Kidney tubule cell (primary cell): ENCODE data around the gene BTN3A1.
"Not testable (repeated sequence)": the region's sequence is repeated elsewhere in the genome, so short reads cannot be mapped to it uniquely, and the experiment has no call there.

ENCODE experiments used
- DNase-seq: peaks from one replicate; pipeline ENCODE4 v3.0.0-alpha.2; 2018; ENCODE audit warnings: low spot score

BTN3A1 gene

DNA sequence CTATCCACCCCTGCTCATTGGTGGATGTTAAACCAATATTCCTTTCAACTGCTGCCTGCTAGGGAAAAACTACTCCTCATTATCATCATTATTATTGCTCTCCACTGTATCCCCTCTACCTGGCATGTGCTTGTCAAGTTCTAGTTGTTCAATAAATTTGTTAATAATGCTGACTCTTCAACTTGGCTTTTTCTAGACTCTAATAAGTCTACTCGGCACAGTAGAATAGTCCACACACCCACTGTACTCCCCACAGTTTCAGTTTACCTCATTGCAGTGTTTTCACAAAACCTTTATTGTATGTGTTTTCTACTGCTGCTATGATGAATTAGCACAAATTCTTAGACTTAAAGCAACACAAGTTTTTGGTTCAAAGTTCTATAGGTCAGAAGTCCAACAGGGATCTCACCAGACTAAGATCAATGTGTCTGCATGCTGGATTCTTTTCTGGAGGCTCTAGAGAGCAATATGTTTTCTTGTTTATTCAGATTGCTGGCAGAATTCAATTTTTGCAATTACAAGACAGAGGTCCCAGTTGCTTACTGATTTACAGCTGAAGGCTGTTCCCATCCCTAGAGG lies 13.1 kb downstream of the BTN3A1 start:
- DNase-seq, result no peak

DNA sequence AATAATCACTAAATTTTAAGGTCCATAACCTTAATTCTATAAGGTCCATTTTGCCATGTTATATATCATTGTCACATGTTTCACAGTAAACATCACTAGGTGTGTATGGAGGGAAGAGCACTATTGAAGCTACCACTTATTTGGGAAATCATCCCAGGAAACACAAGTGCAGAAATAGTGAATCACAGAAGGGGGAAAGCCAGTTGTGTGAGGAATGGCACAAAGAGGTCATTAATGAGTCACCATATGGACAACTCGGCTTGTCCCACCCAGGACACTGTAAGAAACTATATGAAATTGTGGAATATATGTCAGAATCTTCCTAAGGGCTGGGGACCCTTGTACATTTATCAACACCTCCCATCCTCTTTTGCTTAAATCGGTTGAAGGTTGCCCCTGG lies 13.7 kb downstream of the BTN3A1 start:
- peak; percentile 26 for DNase-seq

DNA sequence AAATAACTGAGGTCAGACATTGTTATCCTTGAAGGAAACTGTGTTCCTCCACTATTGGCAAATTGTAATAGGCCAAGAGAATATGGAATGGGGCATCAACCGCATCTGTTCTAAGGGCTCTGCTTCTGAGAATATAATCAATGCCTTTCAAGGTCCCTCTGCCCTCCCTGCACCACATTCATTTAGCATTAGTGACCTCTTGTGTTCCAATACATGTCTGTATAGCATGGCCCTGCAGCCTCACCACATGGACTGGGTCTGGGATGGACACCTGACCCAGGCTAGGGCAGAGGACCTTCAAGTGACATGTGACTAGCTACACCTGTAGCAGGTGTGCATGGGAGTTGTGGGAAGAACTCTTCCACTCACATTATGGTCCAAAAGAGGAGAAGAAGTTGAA lies 14.2 kb downstream of the BTN3A1 start:
- DNase-seq, result no peak

DNA sequence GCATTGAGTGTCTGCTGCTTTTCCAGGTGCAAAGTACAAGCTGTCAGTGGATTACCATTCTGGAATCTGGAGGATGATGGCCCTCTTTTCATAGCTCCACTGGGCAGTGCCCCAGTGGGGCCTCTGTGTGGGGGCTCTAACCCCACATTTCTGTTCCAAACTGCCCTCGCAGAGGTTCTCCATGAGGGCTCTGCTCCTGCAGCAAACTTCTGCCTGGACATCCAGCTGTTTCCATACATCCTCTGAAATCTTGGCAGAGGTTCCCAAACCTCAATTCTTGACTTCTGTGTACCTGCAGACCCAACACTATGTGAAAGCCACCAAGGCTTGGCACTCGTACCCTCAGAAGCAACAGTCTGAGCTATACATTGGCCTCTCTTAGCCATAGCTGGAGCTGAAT lies 16.0 kb downstream of the BTN3A1 start:
- not testable (repeated sequence) for DNase-seq

DNA sequence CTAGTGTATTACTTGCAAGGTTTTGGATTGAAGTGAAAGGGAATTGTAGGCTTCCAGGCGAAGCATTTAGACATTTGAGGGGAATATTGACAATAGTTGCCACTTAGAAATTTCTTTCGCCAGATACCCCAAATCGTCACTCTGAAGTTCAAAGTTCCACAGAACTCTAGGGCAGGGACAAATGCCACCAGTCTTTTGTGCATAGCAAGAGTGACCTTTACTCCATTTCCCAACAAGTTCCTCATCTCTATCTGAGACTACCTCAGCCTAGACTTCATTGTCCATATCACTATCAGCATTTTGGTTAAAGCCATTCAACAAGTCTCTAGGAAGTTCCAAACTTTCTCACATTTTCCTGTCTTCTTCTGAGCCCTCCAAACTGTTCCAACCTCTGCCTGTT lies 16.7 kb downstream of the BTN3A1 start:
- not testable (repeated sequence) for DNase-seq

DNA sequence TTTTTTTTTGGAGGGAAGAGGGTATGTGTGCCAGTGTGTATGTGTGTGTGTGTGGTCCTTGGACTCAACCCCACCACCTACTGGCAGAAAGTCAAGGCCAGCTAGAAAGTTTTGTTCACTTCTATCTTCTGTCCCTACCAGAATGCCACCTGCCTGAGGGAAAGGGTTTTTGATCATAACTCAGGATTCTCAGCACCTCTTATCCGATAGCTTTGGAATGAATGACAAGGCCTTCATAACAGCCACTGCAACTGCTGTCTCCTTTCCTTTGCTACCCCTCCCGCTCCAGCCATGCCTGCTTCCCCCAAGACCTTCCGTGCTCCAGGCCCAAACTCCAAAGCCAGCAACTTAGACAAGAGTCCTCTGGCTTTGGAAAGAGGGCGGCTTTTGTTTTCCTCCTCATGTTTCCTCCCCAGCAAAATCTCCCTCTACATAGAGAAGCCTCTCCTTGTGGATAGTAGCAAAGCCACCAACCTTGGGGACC lies 18.7 kb downstream of the BTN3A1 start:
- peak; percentile 52 for DNase-seq

DNA sequence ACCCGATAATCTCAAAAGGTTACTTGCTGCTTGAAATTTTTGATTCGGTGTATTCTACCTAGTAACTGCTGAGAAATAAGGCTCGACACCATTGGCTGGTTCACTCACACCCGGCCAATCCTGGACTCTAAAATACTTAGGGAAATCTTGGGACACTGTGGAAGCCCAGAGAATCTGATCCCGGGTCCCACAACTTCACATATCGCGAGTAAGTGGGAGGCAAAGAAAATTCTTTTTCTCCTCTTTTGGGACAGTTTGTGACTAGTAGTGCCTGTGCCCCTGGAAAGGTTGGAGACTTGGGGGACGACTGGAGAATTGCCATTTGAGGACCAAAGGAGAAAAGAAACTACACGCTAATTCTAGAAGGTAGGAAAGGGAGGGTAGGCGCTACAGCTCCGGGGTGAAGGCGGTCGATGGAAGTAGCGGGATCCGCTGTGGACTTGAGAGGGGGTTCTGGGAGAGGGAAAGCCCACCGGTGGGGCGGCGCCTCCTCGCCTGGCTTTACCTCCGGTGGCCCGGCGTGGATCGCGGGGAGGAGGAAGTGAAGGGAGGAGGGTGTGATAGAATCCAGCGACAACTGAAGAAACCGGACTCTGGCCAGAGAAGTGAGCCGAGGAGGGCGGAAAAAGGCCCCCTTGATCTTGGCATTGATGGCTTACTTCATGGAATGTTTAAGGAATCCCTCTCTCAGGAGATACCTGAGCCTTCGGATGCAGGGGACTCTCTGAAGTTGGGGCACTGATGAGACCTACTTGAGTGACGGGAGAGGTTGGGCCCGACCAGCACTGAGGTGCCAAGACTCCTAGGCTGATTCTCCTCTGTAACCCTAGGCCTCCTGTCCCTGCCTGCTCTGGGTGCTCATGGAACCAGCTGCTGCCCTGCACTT lies 19.4 kb downstream of the BTN3A1 start:
- peak; percentile 91 for DNase-seq

DNA sequence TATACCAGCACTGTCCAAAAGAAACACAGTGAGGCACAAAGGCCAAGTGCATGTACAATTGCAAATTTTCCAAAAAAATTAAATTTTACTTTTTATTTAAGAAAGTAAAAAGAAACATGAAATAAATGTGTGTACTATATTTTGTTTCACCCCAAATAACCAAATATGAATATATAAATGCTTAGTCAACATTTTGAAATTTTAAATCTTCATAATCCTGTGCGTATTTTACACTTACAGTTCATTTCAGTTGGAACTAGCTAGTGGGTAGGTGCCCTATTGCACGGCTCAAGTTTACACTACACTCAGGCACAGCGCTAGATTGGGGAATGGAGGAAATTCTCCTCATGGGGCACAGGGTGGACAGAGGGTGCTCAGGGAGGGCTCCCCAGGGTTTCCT lies 20.3 kb downstream of the BTN3A1 start:
- DNase-seq, result no peak

DNA sequence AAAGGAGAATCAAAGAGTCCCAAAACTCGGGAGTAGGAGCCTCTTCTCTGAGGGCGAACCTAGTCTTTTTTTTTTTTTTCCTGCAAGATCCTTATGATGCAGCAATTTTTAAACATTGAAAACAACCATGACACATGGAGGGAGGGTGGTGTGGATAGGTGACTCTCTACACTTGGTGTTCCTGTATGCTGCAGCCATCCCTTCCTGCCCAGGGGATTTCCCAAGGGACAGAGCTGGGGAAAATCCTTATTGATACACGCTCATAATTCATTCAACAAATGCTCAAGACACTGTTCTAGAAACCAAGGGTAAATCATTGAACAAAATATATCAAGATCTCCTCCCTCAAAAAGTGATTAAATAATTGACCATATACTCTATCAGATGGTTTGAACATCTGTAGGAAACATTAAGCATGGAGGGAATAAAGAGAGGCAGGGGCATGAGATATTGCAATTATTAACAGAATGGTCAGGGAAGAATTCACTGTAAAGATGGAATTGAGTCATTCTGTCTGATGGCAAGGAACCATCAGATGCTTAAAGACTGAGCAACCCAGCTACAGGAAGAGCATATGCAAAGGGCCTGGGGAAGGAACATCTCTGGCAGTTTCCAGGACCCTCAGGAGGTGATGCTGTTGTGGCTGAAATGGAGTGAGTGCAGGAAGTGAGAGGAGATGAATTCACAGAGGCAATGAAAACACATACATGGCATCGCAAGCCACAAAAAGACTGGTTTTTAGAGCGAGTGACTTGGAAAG lies 24.8 kb downstream of the BTN3A1 start:
- DNase-seq, result peak; percentile 86

DNA sequence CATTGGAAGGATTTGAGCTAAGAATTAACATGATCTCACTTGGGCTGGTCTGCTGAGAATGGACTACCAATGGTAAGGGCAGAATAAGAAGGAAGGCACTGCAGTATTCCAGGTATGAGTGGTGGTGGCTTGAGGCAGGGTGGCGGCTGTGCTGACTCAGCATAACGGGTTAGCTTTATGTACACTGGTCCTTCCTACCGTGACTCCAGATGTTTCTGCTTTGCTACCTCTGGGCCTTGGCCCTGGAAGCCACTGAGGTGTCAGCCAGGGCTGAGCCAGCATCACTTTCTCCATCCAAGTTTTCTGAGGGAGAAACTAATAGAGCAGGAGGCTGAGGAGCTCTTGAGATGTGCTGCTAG lies 25.4 kb downstream of the BTN3A1 start:
- DNase-seq, result no peak

DNA sequence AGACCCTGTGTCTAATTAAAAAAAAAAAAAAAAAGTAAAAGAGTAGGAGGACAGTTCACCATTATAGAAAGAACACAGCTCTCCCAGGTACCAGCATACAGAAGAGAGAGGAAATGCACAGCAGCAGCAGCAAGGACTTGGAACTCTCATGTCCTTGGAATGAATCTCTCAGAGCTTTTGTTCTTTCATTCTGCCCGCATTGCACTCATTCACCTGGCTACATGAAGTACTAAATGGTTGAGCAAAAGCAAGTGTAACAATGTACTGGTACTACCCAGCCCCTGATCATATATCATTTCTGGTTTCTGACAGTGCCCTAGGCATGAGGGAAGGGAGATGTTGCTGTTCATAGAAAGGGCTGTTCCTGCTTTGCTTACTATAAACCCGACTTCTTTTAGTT lies 26.1 kb downstream of the BTN3A1 start:
- no peak for DNase-seq

DNA sequence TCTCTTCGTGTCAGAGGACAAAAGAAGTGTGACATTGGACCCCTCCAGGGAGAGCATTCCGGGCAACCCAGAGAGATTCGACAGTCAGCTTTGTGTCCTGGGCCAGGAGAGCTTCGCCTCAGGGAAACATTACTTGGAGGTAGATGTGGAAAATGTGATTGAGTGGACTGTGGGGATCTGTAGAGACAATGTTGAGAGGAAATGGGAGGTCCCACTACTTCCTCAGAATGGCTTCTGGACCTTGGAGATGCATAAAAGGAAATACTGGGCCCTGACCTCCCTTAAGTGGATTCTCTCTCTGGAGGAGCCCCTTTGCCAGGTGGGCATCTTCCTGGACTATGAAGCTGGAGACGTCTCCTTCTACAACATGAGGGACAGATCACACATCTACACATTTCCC lies 28.7 kb downstream of the BTN3A1 start:
- no peak for DNase-seq

DNA sequence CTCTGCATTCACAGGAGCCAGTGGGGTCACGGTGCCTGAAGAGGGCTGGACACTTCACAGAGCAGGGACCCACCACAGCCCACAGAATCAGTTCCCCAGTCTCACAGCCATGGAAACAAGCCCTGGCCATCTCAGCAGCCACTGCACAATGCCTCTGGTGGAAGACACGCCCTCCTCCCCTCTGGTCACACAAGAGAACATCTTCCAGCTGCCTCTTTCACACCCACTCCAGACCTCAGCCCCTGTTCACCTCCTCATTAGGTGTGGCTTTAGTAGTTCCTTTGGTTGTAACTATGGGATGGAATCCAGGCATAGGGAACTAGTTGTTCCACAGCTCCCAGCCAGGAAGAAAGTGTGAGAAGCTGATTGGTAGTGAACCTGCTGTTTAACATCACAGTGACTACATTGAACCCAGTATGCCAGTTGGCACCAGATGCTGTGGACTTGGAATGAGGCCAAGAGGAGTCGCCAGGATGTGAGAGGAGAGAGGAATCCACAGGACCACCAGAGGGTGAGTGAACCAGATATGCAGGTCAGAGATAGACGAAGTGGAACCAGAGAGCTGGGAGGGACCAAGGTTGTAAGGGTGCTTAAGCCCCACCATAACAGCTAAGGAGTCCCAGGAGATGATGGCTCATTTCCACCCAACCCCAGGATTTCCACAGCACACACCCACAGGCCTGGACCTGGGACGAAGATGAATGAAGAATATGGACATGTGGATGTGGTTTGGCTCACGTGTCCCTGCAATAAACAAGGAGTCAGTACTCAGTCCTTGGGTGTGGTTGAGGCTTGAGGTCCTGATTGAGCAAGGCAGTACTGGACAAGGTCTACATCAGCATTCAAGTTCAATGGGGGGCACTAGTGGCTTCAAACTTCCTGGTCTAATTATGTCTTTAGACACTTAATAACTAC lies 29.4 kb downstream of the BTN3A1 start:
- DNase-seq, result no peak

DNA sequence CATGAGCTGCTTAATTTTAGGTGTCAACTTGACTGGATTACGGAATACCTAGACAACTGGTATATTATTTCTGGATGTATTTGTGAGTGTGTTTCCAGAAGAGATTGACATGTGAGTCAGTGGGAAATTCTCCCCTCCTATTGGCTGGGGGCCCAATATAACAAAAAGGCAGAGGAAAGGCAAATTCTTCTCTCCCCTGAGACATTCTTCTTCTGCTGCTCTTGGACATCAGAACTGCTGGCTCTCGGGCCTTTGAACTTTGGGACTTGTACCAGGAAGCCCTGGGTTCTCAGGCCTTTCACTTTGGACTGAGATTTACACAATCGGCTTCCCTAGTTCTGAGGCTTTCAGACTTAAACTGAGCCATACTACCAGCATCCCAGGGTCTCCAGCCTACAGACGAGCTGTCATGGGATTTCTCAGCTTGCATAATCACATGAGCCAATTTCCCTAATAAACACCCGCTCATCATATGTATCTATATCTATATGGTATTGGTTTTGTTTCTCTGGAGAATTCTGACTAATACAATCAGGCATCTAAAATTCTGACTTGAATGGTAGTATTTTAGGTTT lies 30.6 kb downstream of the BTN3A1 start:
- no peak for DNase-seq

DNA sequence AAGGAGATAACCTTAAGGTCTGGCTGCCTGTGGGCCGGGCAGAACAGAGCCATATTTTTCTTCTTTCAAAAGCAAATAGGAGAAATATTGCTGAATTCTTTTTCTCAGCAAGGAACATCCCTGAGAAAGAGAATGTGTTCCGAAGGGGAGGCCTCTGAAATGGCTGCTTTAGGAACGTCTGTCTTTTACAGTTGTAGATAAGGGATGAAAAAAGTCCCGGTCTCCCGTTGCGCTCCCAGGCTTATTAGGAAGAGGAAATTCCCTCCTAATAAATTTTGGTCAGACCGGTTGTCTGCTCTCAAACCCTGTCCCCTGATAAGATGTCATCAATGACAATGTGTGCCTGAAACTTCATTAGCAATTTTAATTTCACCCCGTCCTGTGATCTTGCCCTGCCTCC lies 31.6 kb downstream of the BTN3A1 start:
- not testable (repeated sequence) for DNase-seq

DNA sequence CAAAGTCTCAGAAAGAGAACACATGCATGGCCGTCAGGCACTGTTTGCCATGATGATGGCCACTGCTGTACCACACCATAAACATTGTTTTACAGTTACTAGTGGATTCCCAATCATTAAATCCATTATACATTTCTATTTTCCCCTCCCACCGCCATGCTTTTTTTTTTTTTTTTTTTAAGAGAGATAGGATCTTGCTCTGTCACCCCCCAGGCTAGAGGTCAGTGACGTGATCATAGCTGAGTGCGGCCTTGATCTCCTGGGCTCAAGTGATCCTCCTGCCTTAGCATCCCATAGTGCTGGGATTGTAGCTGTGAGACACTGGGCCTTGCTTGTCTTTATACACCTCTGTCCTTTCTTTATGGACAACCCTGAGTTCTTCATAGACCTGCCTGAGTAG lies 33.9 kb downstream of the BTN3A1 start:
- no peak for DNase-seq

DNA sequence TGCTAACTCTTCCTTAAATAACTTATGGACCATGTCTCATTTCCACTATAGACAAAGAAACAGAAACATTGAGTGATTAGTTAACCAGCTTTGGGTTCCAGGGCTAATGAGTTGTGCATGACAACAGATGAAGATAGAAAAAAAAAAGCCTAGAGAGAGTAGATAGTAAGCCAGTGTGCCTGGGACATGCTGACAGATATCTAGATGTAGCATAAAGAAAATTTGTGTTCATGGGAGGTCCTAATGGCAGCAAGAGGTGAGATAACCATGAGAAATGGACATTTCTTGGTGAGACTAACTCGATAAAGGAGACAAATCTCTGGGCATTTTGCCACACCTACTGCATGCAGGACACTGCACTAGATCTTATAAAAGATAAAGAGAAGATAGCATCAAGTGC lies 35.5 kb downstream of the BTN3A1 start:
- DNase-seq, result no peak

DNA sequence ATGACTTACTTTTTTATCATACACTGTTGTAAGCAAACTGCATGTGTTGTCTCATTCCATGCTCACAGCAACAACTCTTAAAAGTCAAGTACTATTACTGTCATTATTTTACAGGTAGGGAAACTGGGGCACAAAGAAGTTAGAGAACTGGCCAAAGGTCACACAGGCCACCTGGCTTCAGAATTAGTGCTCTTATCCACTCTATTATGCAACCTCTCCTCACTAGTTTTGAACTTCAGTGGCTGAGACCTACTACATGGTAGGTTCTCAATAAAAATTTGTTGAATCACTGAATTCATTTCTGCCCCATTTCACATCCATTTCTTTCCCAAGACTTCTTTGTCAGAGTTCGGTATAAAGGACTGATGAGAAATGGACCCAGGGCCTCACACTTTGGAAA lies 35.9 kb downstream of the BTN3A1 start:
- no peak for DNase-seq

DNA sequence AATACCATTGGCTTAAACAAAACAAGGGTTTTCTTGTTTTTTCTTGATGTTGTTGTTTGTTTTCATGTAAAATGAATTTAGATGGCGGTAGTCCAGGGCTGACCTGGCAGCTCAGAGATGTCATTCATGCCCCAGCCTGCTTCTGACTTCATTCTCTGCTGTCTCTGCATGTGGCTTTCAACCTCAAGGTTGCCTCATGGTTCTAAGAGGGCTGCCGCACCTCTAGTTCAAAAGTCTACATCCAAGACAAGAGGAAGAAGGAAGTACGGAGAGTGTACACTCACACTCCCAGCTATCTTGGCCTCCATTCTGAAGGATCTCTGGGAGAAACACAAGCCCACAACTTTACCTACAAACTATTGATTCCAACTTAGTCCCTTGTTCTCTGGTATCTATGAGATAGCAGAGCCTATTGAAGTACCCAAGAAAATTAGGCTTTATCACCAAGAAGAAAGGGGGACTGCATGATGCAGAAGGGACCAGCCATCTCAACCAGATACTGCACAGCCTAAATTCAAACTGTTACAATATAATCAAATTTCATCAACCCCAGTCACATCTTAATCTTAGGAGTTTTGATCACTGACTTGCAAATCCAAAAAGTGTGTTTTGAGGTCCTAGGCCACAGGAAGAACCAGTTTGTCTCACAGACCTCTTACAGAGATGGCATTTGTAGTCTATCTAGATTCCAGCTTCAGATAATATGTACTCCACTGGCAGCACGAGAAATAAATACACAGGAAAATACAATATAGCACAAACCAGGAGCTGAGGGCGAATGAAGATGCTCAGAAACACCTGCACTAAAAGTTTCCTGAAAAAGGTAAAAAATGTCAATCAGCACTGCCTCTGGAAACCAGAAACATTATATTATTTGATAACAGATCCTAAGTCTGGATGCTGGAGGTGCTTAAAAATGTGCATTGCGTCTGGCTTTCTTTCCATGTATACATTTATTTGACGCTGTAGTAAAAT lies 37.4 kb downstream of the BTN3A1 start:
- no peak for DNase-seq

DNA sequence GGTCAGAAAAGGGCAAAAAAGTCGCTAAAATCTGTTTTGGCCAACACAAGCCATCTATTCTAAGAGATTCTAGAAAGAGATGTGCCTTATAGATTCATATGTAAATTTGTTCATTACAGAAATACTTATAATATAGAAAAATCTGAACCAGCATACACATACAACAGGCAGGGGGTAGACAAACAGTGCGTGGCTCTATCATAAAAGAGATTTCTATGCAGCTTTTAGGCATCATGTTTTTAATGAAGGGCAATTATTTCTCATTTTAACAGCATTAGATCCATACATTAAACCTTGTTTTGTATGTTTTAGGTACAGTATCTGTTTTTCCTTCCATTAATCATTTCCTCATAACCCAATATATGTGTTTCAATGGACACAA lies 38.9 kb downstream of the BTN3A1 start:
- no peak for DNase-seq
